ENCODE data around the gene DDR2.

Gene DDR2

DNA sequence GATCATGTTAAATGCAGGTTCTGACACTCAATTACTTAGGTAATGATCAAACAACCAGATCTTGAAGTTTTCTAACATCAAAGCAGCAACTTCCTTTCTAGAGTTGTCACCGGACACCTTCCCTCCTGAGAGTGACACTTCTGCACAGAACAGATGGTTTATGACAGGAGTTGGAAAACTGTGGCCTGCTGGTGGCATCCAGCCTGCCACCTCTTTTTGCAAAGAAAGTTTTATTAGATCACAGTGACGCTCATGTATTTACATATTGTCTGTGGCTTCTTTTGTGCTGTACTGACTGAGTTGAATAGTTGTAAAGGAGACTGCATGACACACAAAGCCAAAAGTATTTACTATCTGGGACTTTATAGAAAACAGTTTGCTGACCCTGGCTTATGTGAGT lies 28.3 kb downstream of the DDR2 start:
- TF ChIP-seq BACH2 (CRISPR knock-in tag; IDR thresholded peaks at IDR 0.05; ENCODE audit: borderline replicate concordance): no peak
- no peak for TF ChIP-seq CSDC2 (CRISPR knock-in tag; IDR thresholded peaks at IDR 0.05)

DNA sequence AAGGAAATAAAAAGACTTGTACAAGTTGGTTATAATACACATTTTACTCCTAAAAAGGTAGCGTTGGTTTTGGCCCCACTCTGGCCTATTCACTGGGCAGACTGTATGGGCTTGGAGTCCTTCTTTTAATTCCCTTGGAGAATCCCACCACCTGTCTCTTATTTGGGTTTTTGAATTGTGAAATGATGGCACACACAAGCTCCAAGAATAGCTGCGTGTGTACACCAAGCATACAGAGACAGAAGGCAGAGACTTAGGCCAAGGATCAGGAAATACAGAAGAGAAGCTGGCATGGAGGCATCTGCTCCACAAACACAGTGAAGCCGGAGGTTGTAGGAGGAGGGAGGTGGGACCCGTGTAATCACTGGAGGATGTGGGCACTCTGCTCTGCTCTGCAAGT lies 29.1 kb downstream of the DDR2 start:
- no peak for TF ChIP-seq TSHZ2 (CRISPR knock-in tag; IDR thresholded peaks at IDR 0.05)
- no peak for TF ChIP-seq ARNTL (CRISPR knock-in tag; IDR thresholded peaks at IDR 0.05; ENCODE audit: borderline replicate concordance, low read depth)
- no peak for TF ChIP-seq ZNF8 (CRISPR knock-in tag; IDR thresholded peaks at IDR 0.05)
- no peak for TF ChIP-seq SNAI2 (CRISPR knock-in tag; IDR thresholded peaks at IDR 0.05)
- TF ChIP-seq CSDC2 (CRISPR knock-in tag; IDR thresholded peaks at IDR 0.05): no peak
- TF ChIP-seq TCF4 (CRISPR knock-in tag; IDR thresholded peaks at IDR 0.05; ENCODE audit: borderline replicate concordance): no peak
- TF ChIP-seq POU6F1 (CRISPR knock-in tag; IDR thresholded peaks at IDR 0.05; ENCODE audit: borderline replicate concordance, low read depth): no peak
- TF ChIP-seq GLIS3 (CRISPR knock-in tag; IDR thresholded peaks at IDR 0.05): no peak
- no peak for TF ChIP-seq ISL1 (CRISPR knock-in tag; IDR thresholded peaks at IDR 0.05)
- no peak for TF ChIP-seq PPARA (CRISPR knock-in tag; IDR thresholded peaks at IDR 0.05; ENCODE audit: borderline replicate concordance)
- ATAC-seq: no peak

More for the DNA sequence above, 28.3 kb downstream of the DDR2 start:
- no peak for ATAC-seq

GRCh38 chr1:162662013-162662412 lies 29.7 kb downstream of the DDR2 start:
- no peak for TF ChIP-seq BACH2 (CRISPR knock-in tag; IDR thresholded peaks at IDR 0.05; ENCODE audit: borderline replicate concordance)
- TF ChIP-seq TCF4 (CRISPR knock-in tag; IDR thresholded peaks at IDR 0.05; ENCODE audit: borderline replicate concordance): no peak
- TF ChIP-seq CREB5 (CRISPR knock-in tag; IDR thresholded peaks at IDR 0.05; ENCODE audit: low read depth): no peak
- TF ChIP-seq ZNF565 (CRISPR knock-in tag; conservative IDR thresholded peaks at IDR 0.05; ENCODE audit: low read depth): no peak
- no peak for TF ChIP-seq ZNF70 (CRISPR knock-in tag; IDR thresholded peaks at IDR 0.05)
- no peak for TF ChIP-seq OSR1 (CRISPR knock-in tag; IDR thresholded peaks at IDR 0.05)
- no peak for TF ChIP-seq RARB (CRISPR knock-in tag; IDR thresholded peaks at IDR 0.05)
- TF ChIP-seq SNAI2 (CRISPR knock-in tag; IDR thresholded peaks at IDR 0.05): no peak
- no peak for TF ChIP-seq PATZ1 (CRISPR knock-in tag; IDR thresholded peaks at IDR 0.05; ENCODE audit: borderline replicate concordance)
- TF ChIP-seq, protein P1, sequence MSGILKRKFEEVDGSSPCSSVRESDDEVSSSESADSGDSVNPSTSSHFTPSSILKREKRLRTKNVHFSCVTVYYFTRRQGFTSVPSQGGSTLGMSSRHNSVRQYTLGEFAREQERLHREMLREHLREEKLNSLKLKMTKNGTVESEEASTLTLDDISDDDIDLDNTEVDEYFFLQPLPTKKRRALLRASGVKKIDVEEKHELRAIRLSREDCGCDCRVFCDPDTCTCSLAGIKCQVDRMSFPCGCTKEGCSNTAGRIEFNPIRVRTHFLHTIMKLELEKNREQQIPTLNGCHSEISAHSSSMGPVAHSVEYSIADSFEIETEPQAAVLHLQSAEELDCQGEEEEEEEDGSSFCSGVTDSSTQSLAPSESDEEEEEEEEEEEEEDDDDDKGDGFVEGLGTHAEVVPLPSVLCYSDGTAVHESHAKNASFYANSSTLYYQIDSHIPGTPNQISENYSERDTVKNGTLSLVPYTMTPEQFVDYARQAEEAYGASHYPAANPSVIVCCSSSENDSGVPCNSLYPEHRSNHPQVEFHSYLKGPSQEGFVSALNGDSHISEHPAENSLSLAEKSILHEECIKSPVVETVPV (CRISPR knock-in tag; IDR thresholded peaks at IDR 0.05): no peak
- no peak for TF ChIP-seq ZNF8 (CRISPR knock-in tag; IDR thresholded peaks at IDR 0.05)
- no peak for TF ChIP-seq TOX (CRISPR knock-in tag; IDR thresholded peaks at IDR 0.05; ENCODE audit: borderline replicate concordance)
- TF ChIP-seq ESRRG (CRISPR knock-in tag; IDR thresholded peaks at IDR 0.05): no peak
- no peak for TF ChIP-seq ZC3H10 (CRISPR knock-in tag; IDR thresholded peaks at IDR 0.05)
- no peak for TF ChIP-seq ARNTL (CRISPR knock-in tag; IDR thresholded peaks at IDR 0.05; ENCODE audit: borderline replicate concordance, low read depth)
- no peak for TF ChIP-seq CSDC2 (CRISPR knock-in tag; IDR thresholded peaks at IDR 0.05)
- no peak for TF ChIP-seq GLIS3 (CRISPR knock-in tag; IDR thresholded peaks at IDR 0.05)
- ATAC-seq: no peak

Data from SK-N-SH treated with all-trans-retinoic acid at 6 μM for 48 hours (cell line).